Muscle of arm (tissue), 12 donors: Measurements from ENCODE around the gene SIRT1. TPM values are rescaled to one million over a fixed set of nuclear protein-coding genes. Genes with fewer than 3 reads are reported as not detected.
"Not testable (repeated sequence)": the region's sequence is repeated elsewhere in the genome, so short reads cannot be mapped to it uniquely, and the experiment has no call there.

Source experiments
- DNase-seq: peaks from one replicate; pipeline ENCODE4 v3.0.0-alpha.2; 2013
- polyA plus RNA-seq, 12 donors: library from polyadenylated mRNA; unstranded; fragments of 120-200 nt; gene quantifications; one replicate each; pipeline ENCODE4 v1.2.1, GENCODE V29; 2013; ENCODE audit not compliant: insufficient read length in 12 of 12

The SIRT1 gene
- polyA plus RNA-seq, 12 donors, result 20.5 to 41.1 (median 25.0) TPM; not detected in 1

GRCh38 chr10:67943917-67944316, 59.5 kb downstream of the SIRT1 start:
- DNase-seq, result no peak

GRCh38 chr10:67955614-67956013, 71.2 kb downstream of the SIRT1 start:
- DNase-seq, result no peak

GRCh38 chr10:67959839-67960476, 75.5 kb downstream of the SIRT1 start:
- no peak for DNase-seq

GRCh38 chr10:67965456-67965855, 81.0 kb downstream of the SIRT1 start:
- DNase-seq, result no peak

- not testable (repeated sequence) for DNase-seq
Observed at GRCh38 chr10:67966035-67966434, 81.6 kb downstream of the SIRT1 start.

Other genes starting within 250 kb of the SIRT1 start
- 10 to 100 TPM in 6 of 12 donors, 1 to 10 TPM in 5, not detected in 1; 5.5 to 25.4 (median 10.2) TPM for gene CTNNA3, start 188.5 kb upstream of the SIRT1 start, polyA plus RNA-seq
- 10 to 100 TPM in 3 of 12 donors, 1 to 10 TPM in 7, not detected in 2; 6.2 to 11.7 (median 8.7) TPM for gene DNAJC12, start 46.5 kb upstream of the SIRT1 start, polyA plus RNA-seq
- 10 to 100 TPM in 11 of 12 donors, not detected in 1; 27.8 to 47.8 (median 36.1) TPM for gene HERC4, start 190.6 kb downstream of the SIRT1 start, polyA plus RNA-seq
- 100 to 1,000 TPM in 4 of 12 donors, 10 to 100 TPM in 7, not detected in 1; 29.1 to 122 (median 89.3) TPM for gene MYPN, start 224.8 kb downstream of the SIRT1 start, polyA plus RNA-seq